Loucy (cell line): Measurements from ENCODE around the gene SLPI.

Experiments used
- H2AFZ ChIP-seq: fragments of 200-600 bp; sonication (generic); 2 replicates; pipeline ENCODE4 v1.6.0; 2016; ENCODE audit warnings: antibody characterized with exemption, mild to moderate bottlenecking, low read length, moderate library complexity
- H3F3A ChIP-seq: fragments of 200-600 bp; 2 replicates; pipeline ENCODE4 v1.6.0; 2016; ENCODE audit warnings: antibody characterized with exemption, low read depth, mild to moderate bottlenecking
- H3K27me3 ChIP-seq: fragments of 200-600 bp; sonication (generic); 2 replicates; pipeline ENCODE4 v1.6.1; 2014; ENCODE audit warnings: low read length, mild to moderate bottlenecking; ENCODE audit not compliant: insufficient read depth, poor library complexity, severe bottlenecking
- H3K36me3 ChIP-seq: fragments of 200-600 bp; sonication (generic); 2 replicates; pipeline ENCODE4 v1.6.1; 2016; ENCODE audit warnings: low read length; ENCODE audit not compliant: insufficient read depth
- H3K4me1 ChIP-seq: fragments of 200-600 bp; sonication (generic); 2 replicates; pipeline ENCODE4 v1.5.1; 2014; ENCODE audit warnings: low read length, mild to moderate bottlenecking; ENCODE audit not compliant: insufficient read depth, poor library complexity, severe bottlenecking
- H3K4me2 ChIP-seq: fragments of 200-600 bp; sonication (generic); 2 replicates; pipeline ENCODE4 v1.6.0; 2014; ENCODE audit warnings: antibody characterized with exemption, low read length, low read depth, mild to moderate bottlenecking; ENCODE audit not compliant: poor library complexity, severe bottlenecking
- H3K4me3 ChIP-seq: fragments of 200-600 bp; sonication (generic); 2 replicates; pipeline ENCODE4 v1.5.1; 2014; ENCODE audit warnings: low read length, mild to moderate bottlenecking, mixed read lengths; ENCODE audit not compliant: poor library complexity, severe bottlenecking
- H3K79me2 ChIP-seq: fragments of 200-600 bp; sonication (generic); 2 replicates; pipeline ENCODE4 v1.6.1; 2014; ENCODE audit warnings: low read length; ENCODE audit not compliant: insufficient read depth
- H3K9ac ChIP-seq: fragments of 200-600 bp; sonication (generic); 2 replicates; pipeline ENCODE4 v1.6.0; 2014; ENCODE audit warnings: mild to moderate bottlenecking, low read depth, low read length, moderate library complexity; ENCODE audit not compliant: poor library complexity, severe bottlenecking
- H3K9me2 ChIP-seq: fragments of 200-600 bp; sonication (generic); replicated peaks from 2 replicates; pipeline ENCODE4 v1.6.1; 2016; ENCODE audit warnings: low read depth, low read length, mixed read lengths
- H3K9me3 ChIP-seq: fragments of 200-600 bp; sonication (generic); 2 replicates; pipeline ENCODE4 v1.6.1; 2014; ENCODE audit warnings: mild to moderate bottlenecking, antibody characterized with exemption, low read length, low read depth; ENCODE audit not compliant: insufficient read depth
- H4K20me1 ChIP-seq: fragments of 200-600 bp; sonication (generic); 2 replicates; pipeline ENCODE4 v1.6.0; 2014; ENCODE audit warnings: antibody characterized with exemption, low read length, mild to moderate bottlenecking; ENCODE audit not compliant: insufficient read depth, poor library complexity, severe bottlenecking
- EZH2phosphoT487 ChIP-seq: fragments of 200-600 bp; IDR thresholded peaks from 2 replicates; pipeline ENCODE4 v1.6.1; 2018; ENCODE audit warnings: antibody characterized with exemption, mild to moderate bottlenecking, moderate library complexity, borderline replicate concordance
- TF ChIP-seq, protein P1 (sequence below): fragments of 200-600 bp; sonication (generic); conservative IDR thresholded peaks from 2 replicates; pipeline ENCODE4 v1.5.1; 2014; ENCODE audit warnings: mild to moderate bottlenecking, antibody characterized with exemption, low read length

SLPI gene

DNA sequence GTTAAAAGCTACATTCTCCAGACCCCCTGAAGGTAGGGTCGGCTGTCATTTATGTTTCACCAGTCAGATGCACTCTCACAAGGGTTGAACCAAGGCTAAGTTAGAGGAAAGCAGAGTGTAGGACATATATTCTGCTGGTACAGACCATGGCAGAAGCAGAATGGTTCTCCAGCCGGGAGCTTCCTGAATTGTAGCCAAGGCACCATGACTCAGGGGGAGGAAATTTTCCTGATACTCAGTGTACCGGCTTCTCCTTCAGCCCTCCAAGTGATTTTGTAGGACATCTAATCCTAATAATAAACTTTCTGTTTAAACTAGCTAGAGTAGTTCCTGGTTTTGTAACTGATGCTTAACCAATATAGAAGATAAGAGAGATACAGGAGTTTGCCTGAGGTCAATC, 14.2 kb upstream of the SLPI start:
- Histone ChIP-seq H4K20me1 (no peaks in the 10 kb centered on the region), H3K4me2 (no peak overlapping the region), H3K79me2 (no peaks in the 10 kb centered on the region), H3K27me3 (no peaks in the 10 kb centered on the region), H3K9ac (no peak overlapping the region), H3F3A (no peaks in the 10 kb centered on the region), H2AFZ (no peak overlapping the region), H3K4me1 (no peaks in the 10 kb centered on the region), H3K4me3 (no peak overlapping the region), H3K9me3 (no peaks in the 10 kb centered on the region), H3K9me2 (no peaks in the 10 kb centered on the region), H3K36me3 (no peaks in the 10 kb centered on the region)
- no peak for TF ChIP-seq EZH2phosphoT487
- TF ChIP-seq, protein P1, sequence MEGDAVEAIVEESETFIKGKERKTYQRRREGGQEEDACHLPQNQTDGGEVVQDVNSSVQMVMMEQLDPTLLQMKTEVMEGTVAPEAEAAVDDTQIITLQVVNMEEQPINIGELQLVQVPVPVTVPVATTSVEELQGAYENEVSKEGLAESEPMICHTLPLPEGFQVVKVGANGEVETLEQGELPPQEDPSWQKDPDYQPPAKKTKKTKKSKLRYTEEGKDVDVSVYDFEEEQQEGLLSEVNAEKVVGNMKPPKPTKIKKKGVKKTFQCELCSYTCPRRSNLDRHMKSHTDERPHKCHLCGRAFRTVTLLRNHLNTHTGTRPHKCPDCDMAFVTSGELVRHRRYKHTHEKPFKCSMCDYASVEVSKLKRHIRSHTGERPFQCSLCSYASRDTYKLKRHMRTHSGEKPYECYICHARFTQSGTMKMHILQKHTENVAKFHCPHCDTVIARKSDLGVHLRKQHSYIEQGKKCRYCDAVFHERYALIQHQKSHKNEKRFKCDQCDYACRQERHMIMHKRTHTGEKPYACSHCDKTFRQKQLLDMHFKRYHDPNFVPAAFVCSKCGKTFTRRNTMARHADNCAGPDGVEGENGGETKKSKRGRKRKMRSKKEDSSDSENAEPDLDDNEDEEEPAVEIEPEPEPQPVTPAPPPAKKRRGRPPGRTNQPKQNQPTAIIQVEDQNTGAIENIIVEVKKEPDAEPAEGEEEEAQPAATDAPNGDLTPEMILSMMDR: no peak

DNA sequence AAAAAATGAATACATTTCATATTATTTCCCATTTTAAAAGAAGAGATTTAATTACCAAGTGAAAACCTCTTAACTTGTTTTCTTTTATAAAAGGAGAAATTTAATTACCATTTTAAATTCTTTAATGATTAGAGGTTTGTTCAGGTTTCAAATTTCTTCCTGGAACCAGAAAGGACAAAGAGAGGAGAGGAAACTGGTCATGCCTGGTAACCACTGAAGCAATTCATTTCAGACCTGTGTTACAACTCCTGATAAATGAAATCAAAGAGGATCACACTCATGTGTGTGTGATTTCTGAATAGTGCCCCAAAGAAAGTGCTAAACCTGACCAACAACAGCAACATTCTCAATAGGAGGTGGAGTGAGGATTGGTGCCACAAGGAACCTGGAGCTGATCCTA, 12.6 kb upstream of the SLPI start:
- Histone ChIP-seq H3K4me3 (no peak overlapping the region), H3K9me2 (no peaks in the 10 kb centered on the region), H3K4me2 (no peak overlapping the region), H3K36me3 (no peaks in the 10 kb centered on the region), H3K9ac (no peak overlapping the region), H3F3A (no peaks in the 10 kb centered on the region), H3K4me1 (no peaks in the 10 kb centered on the region), H3K27me3 (no peaks in the 10 kb centered on the region), H3K79me2 (no peaks in the 10 kb centered on the region), H4K20me1 (no peaks in the 10 kb centered on the region), H2AFZ (no peak overlapping the region), H3K9me3 (no peaks in the 10 kb centered on the region)
- no peak for TF ChIP-seq EZH2phosphoT487
- TF ChIP-seq, protein P1: no peak

DNA sequence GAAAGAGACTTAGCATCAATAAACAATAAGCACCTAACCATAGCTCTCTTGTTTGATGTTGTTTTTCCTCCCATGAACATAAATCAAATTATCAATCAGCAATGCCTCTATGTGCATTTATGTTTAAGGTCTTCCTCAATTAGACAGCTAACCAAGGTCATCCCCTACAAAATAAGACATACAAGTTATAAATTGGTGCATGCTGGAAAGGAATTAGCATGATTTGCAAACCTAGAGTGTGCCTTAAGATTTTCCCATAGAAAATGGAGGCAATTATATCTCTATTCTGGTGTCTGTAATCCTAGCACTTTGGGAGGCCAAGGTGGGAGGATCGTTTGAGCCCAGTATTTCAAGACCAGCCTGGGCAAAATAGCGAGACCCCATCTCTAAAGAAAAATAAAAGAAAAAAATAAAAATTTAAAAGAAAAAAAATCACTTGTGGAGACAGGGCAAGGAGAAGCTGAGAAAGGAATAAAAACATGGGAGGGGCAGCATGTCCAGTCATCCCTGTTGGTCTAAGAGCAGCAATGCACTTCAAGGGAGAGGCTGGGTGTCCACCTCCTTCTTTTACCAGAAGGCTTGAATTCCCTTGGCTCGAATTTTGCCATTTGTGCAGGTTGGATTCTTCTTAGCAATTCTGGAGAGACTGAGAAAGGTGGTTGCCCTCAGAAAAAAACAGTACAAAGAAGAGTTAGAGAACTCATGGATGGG, 9.3 kb upstream of the SLPI start:
- Histone ChIP-seq H3K9ac (no peak overlapping the region), H2AFZ (no peak overlapping the region), H3F3A (no peaks in the 10 kb centered on the region), H3K79me2 (no peaks in the 10 kb centered on the region), H3K4me2 (no peak overlapping the region), H3K9me3 (no peaks in the 10 kb centered on the region), H4K20me1 (no peaks in the 10 kb centered on the region), H3K27me3 (no peaks in the 10 kb centered on the region), H3K4me3 (no peak overlapping the region), H3K36me3 (no peaks in the 10 kb centered on the region), H3K9me2 (no peaks in the 10 kb centered on the region), H3K4me1 (no peaks in the 10 kb centered on the region)
- TF ChIP-seq EZH2phosphoT487: no peak
- TF ChIP-seq, protein P1: no peak
